ENCODE measurements around the gene MYBPC3. TPM values are rescaled to one million over a fixed set of nuclear protein-coding genes. Genes with fewer than 3 reads are reported as not detected.

The MYBPC3 gene
- total RNA-seq, 4 donors from 2014 or later, result 0.12 to 0.13 TPM; not detected in 2

DNA sequence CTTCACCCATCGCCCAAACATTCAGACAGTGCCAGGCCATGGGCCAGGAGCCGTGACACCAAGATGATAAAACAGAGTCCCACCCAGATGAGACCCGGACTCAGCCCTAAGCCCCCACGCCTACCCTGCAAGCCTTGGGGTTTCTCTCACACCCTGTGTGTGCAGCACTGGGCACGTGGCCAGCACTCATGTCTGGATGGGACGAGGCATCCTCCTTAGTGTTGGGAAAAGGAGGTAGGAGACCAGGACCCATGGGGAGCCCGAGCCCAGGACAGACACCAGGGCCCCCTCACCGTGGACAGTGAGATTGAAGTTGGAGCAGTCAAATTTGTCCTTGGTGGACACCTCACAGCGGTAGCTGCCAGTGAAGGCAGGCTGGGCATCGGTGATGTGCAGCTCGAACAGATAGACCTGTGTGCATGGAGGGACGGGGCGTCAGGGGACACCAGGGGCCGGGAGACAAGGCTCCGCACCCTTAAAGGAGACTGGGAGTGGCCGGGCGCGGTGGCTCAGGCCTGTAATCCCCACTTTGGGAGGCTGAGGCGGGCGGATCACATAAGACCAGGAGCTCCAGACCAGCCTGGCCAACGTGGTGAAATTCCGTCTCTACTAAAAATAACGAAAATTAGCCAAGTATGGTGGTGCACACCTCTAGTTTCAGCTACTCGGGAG lies 4.2 kb downstream of the MYBPC3 start:
- Histone ChIP-seq H3K4me1 (no peaks in the 10 kb centered on the region), H3K4me3 (no peak overlapping the region), H3K27me3 (no peaks in the 10 kb centered on the region), H3K27ac (no peak overlapping the region), H3K36me3 (no peaks in the 10 kb centered on the region), H3K9me3 (no peaks in the 10 kb centered on the region)
- TF ChIP-seq CTCF (IDR thresholded peaks at IDR 0.05) (no peak), POLR2A (IDR thresholded peaks at IDR 0.05) (no peak), POLR2AphosphoS5 (IDR thresholded peaks at IDR 0.05) (no peak), EP300 (IDR thresholded peaks at IDR 0.05) (no peak)
- 69 to 78% methylated on average over 6 to 7 of the region's 24 CpGs for WGBS, 2 donors (ENCODE audit: low coverage in 1 of 2)
- ATAC-seq, result no peak

DNA sequence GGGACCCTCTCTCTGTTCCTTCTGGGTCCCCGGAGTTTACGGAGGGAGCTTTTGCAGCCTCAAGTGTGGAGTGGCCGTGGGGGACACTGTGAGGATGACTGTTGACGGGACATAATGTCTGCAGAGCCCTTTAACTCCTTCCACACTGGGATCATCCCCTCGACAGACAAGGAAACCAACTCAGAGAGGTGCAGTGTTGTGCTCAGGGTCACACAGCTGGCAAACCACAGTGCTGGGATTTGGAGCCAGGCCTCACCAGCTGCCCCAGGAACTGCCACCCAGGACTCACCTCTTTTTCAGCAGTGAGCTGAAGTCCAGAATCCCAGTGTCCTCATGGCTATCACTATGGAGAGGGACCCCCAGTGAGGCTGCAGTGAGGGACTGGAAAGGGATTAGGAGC lies 5.4 kb downstream of the MYBPC3 start:
- ATAC-seq, result no peak
- no peaks in the 10 kb centered on the region for H3K9me3 ChIP-seq
- WGBS, 2 donors (ENCODE audit: low coverage in 1 of 2), result 78% methylated on average over 3 of the region's 5 CpGs; no CpG with 5 or more reads in 1 of the 2 donors
- no peaks in the 10 kb centered on the region for H3K27me3 ChIP-seq
- H3K4me3 ChIP-seq, result no peak overlapping the region
- no peaks in the 10 kb centered on the region for H3K36me3 ChIP-seq
- H3K27ac ChIP-seq, result no peak overlapping the region
- TF ChIP-seq POLR2AphosphoS5 (IDR thresholded peaks at IDR 0.05) (no peak), POLR2A (IDR thresholded peaks at IDR 0.05) (no peak), EP300 (IDR thresholded peaks at IDR 0.05) (no peak), CTCF (IDR thresholded peaks at IDR 0.05) (no peak)
- H3K4me1 ChIP-seq, result no peaks in the 10 kb centered on the region

GRCh38 chr11:47345890-47346563 lies 6.5 kb downstream of the MYBPC3 start:
- Histone ChIP-seq H3K4me3 (no peak overlapping the region), H3K27me3 (no peaks in the 10 kb centered on the region), H3K36me3 (no peaks in the 10 kb centered on the region), H3K4me1 (no peaks in the 10 kb centered on the region), H3K27ac (no peak overlapping the region), H3K9me3 (no peaks in the 10 kb centered on the region)
- 81% methylated on average over 15 of the region's 18 CpGs; no CpG with 5 or more reads in 1 of the 2 donors for WGBS, 2 donors (ENCODE audit: low coverage in 1 of 2)
- TF ChIP-seq EP300 (IDR thresholded peaks at IDR 0.05), result no peak
- no peak for ATAC-seq

DNA sequence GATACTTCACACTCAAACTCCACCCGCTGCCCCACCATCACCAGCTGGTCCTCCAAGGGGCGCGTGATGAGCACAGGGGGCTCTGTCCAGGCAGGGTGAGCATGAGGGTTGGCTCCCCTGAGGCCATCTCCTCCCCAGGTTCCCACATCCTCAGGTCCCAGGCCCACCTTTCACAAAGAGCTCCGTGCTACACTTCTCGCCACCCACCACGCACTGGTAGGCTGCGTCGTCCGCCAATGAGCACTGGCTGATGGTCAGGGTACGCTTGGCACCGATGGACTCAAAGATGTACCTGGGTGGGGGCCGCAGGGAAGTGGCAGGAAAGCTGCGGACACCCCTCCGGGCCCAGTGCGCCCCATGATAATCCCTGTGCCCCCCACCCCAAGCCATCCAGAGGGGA lies 9.6 kb downstream of the MYBPC3 start:
- ATAC-seq, result no peak

GRCh38 chr11:47342036-47342803 lies 10.3 kb downstream of the MYBPC3 start:
- H3K4me1 ChIP-seq, result no peaks in the 10 kb centered on the region
- H3K27me3 ChIP-seq, result no peaks in the 10 kb centered on the region
- TF ChIP-seq POLR2A (IDR thresholded peaks at IDR 0.05), result no peak
- no peak for TF ChIP-seq EP300 (IDR thresholded peaks at IDR 0.05)
- no peak for TF ChIP-seq CTCF (IDR thresholded peaks at IDR 0.05)
- no peak for TF ChIP-seq POLR2AphosphoS5 (IDR thresholded peaks at IDR 0.05)
- no peak overlapping the region for H3K27ac ChIP-seq
- no peak for ATAC-seq
- no peaks in the 10 kb centered on the region for H3K9me3 ChIP-seq
- no peaks in the 10 kb centered on the region for H3K36me3 ChIP-seq
- 86 to 91% methylated on average over 10 to 13 of the region's 24 CpGs for WGBS, 2 donors (ENCODE audit: low coverage in 1 of 2)
- no peak overlapping the region for H3K4me3 ChIP-seq

More for the DNA sequence above, 9.6 kb downstream of the MYBPC3 start:
- H3K27ac ChIP-seq, result no peak overlapping the region
- H3K4me1 ChIP-seq, result no peaks in the 10 kb centered on the region
- no peaks in the 10 kb centered on the region for H3K27me3 ChIP-seq
- 96% methylated on average over 4 of the region's 15 CpGs; no CpG with 5 or more reads in 1 of the 2 donors for WGBS, 2 donors (ENCODE audit: low coverage in 1 of 2)
- no peak overlapping the region for H3K4me3 ChIP-seq
- no peaks in the 10 kb centered on the region for H3K36me3 ChIP-seq
- H3K9me3 ChIP-seq, result no peaks in the 10 kb centered on the region
- TF ChIP-seq POLR2A (IDR thresholded peaks at IDR 0.05), result no peak
